Upper lobe of left lung (tissue), 4 donors: ENCODE results near the gene ADPGK.

Source experiments
- POLR2A ChIP-seq, 4 donors: fragments of 450-650 bp; IDR thresholded peaks; one replicate each; pipeline ENCODE4 v1.5.1; 2016 to 2017; ENCODE audit warnings: antibody characterized with exemption in 4 of 4, mild to moderate bottlenecking in 2 of 4
- POLR2AphosphoS5 ChIP-seq, 2 donors: sonication (generic); formaldehyde crosslinking; IDR thresholded peaks; one replicate each; pipeline ENCODE4 v1.5.1; 2017; ENCODE audit warnings: antibody characterized with exemption in 2 of 2
- TF ChIP-seq, protein P1 (sequence below), 6 experiments: fragments of 450-650 bp in 4 of 6; fragments of 200-600 bp in 2 of 6; sonication (generic) in 2 of 6; IDR thresholded peaks; one replicate each; pipeline ENCODE4 v1.5.1; 2016 to 2019; ENCODE audit warnings: antibody characterized with exemption in 6 of 6

DNA sequence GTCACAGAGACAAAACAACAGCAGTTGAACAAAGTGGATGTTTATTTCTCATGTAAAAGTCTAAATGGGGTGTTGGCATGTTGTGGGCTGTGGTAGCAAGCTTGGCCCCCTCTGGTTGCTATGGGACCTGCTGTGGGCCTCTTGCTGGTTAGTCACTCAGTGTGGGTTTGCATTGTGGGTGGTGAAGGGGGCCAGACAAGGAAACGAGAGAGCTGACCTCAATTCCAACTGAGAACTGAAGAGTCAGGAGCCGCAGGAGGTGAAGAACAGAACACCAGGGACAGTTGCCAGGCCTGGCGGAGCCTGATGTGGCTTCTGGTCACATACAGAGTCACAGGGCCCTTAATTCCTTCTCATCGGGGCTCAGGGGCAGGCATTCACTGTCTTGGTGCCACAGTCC is 1.9 kb upstream of the ADPGK start:
- TF ChIP-seq, protein P1, sequence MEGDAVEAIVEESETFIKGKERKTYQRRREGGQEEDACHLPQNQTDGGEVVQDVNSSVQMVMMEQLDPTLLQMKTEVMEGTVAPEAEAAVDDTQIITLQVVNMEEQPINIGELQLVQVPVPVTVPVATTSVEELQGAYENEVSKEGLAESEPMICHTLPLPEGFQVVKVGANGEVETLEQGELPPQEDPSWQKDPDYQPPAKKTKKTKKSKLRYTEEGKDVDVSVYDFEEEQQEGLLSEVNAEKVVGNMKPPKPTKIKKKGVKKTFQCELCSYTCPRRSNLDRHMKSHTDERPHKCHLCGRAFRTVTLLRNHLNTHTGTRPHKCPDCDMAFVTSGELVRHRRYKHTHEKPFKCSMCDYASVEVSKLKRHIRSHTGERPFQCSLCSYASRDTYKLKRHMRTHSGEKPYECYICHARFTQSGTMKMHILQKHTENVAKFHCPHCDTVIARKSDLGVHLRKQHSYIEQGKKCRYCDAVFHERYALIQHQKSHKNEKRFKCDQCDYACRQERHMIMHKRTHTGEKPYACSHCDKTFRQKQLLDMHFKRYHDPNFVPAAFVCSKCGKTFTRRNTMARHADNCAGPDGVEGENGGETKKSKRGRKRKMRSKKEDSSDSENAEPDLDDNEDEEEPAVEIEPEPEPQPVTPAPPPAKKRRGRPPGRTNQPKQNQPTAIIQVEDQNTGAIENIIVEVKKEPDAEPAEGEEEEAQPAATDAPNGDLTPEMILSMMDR (IDR thresholded peaks at IDR 0.05), result no peak
- TF ChIP-seq POLR2AphosphoS5 (IDR thresholded peaks at IDR 0.05) (no peak), POLR2A (IDR thresholded peaks at IDR 0.05) (no peak)
